Keratinocyte (primary cell): ENCODE data around the gene STARD5. TPM values are rescaled to one million over a fixed set of nuclear protein-coding genes. Genes with fewer than 3 reads are reported as not detected.

ENCODE experiments used
- DNase-seq: peaks from one replicate; pipeline ENCODE4 v3.0.0-alpha.2; 2011; ENCODE audit warnings: low read depth, missing footprints, low spot score
- FAIRE-seq: peaks from 2 replicates; lab custom pipeline; 2011; peaks lifted over from hg19 to GRCh38; lab: Jason Lieb, UNC
- H2AFZ ChIP-seq: 2 replicates; pipeline ENCODE4 v1.6.0; 2012; ENCODE audit warnings: low read length, control low read depth, inconsistent platforms; ENCODE audit not compliant: control insufficient read depth
- H3K27ac ChIP-seq: 2 replicates; pipeline ENCODE4 v1.5.1; 2011; ENCODE audit warnings: low read length; ENCODE audit not compliant: control insufficient read depth, insufficient read depth
- H3K27me3 ChIP-seq: 3 replicates; pipeline ENCODE4 v1.6.0; 2011; ENCODE audit warnings: low read length; ENCODE audit not compliant: control insufficient read depth, insufficient read depth; ENCODE audit errors: extremely low read depth
- H3K36me3 ChIP-seq, 2 experiments: 2 replicates in 1 of 2; 3 replicates in 1 of 2; pipeline ENCODE4 v1.5.1; 2011; ENCODE audit warnings: low read length in 2 of 2, mild to moderate bottlenecking in 1 of 2; ENCODE audit not compliant: control insufficient read depth in 2 of 2, insufficient read depth in 2 of 2; ENCODE audit errors: extremely low read depth in 1 of 2
- H3K4me1 ChIP-seq: 3 replicates; pipeline ENCODE4 v1.5.1; 2011; ENCODE audit warnings: low read length; ENCODE audit not compliant: control insufficient read depth, insufficient read depth; ENCODE audit errors: extremely low read depth
- H3K4me2 ChIP-seq: 3 replicates; pipeline ENCODE4 v1.6.0; 2011; ENCODE audit warnings: low read depth, low read length; ENCODE audit not compliant: control insufficient read depth, insufficient read depth; ENCODE audit errors: extremely low read depth
- H3K4me3 ChIP-seq, 3 experiments: fragments of 200-600 bp in 1 of 3; sonication (generic) in 1 of 3; 2 replicates in 2 of 3; 3 replicates in 1 of 3; pipeline ENCODE4 v1.5.1; 2011 to 2016; ENCODE audit warnings: low read length in 3 of 3, mild to moderate bottlenecking in 3 of 3, control low read depth in 2 of 3, inconsistent platforms in 1 of 3, low read depth in 1 of 3, mixed read lengths in 1 of 3, mixed run types in 1 of 3, moderate library complexity in 1 of 3; ENCODE audit not compliant: control insufficient read depth in 2 of 3, insufficient read depth in 2 of 3; ENCODE audit errors: extremely low read depth in 1 of 3
- H3K79me2 ChIP-seq: 2 replicates; pipeline ENCODE4 v1.6.0; 2012; ENCODE audit warnings: low read length; ENCODE audit not compliant: control insufficient read depth, insufficient read depth
- H3K9ac ChIP-seq: 3 replicates; pipeline ENCODE4 v1.6.0; 2011; ENCODE audit warnings: low read length; ENCODE audit not compliant: control insufficient read depth, insufficient read depth; ENCODE audit errors: extremely low read depth
- H3K9me1 ChIP-seq: 3 replicates; pipeline ENCODE4 v1.6.0; 2011; ENCODE audit warnings: low read length; ENCODE audit not compliant: control insufficient read depth, insufficient read depth; ENCODE audit errors: extremely low read depth
- H3K9me3 ChIP-seq: 2 replicates; pipeline ENCODE4 v1.5.1; 2012; ENCODE audit warnings: low read depth, low read length; ENCODE audit not compliant: control insufficient read depth
- H4K20me1 ChIP-seq: 3 replicates; pipeline ENCODE4 v1.6.0; 2011; ENCODE audit warnings: low read length; ENCODE audit not compliant: control insufficient read depth, insufficient read depth; ENCODE audit errors: extremely low read depth
- CTCF ChIP-seq, 3 experiments: IDR thresholded peaks in 1 of 3; conservative IDR thresholded peaks in 1 of 3; optimal IDR thresholded peaks in 1 of 3; 2 replicates in 2 of 3; 3 replicates in 1 of 3; pipeline versions ENCODE3 to v1.5.1; 2011; ENCODE audit warnings: low read length in 3 of 3, mild to moderate bottlenecking in 3 of 3, moderate library complexity in 2 of 3, control low read depth in 1 of 3, inconsistent platforms in 1 of 3; ENCODE audit not compliant: insufficient read depth in 2 of 3; ENCODE audit errors: extremely low read depth in 1 of 3
- EZH2 ChIP-seq: IDR thresholded peaks from one replicate; pipeline ENCODE4 v1.6.1; 2012; ENCODE audit warnings: inconsistent platforms, mild to moderate bottlenecking, low read length, moderate library complexity
- dilution Hi-C: fragments of 300-500 bp; cut with MboI; formaldehyde crosslinking; loops from one replicate; pipeline ENCODE4 v1.7.0; 2020; ENCODE audit warnings: low sequenced_read_pairs; ENCODE audit not compliant: extremely low pct_ligation_motif_present
- polyA plus RNA-seq, 5 experiments: library from polyadenylated mRNA; depleted of rRNA in 3 of 5; stranded (reverse) in 3 of 5; stranded (forward) in 1 of 5; unstranded in 1 of 5; fragments of >200 nt; gene quantifications; 1 replicate in 1 of 5; 2 replicates in 3 of 5; 3 replicates in 1 of 5; pipeline versions ENCODE4 v1.2.1 to v1.2.3, GENCODE V29; 2011 to 2012; ENCODE audit warnings: missing spikeins in 2 of 5, low read depth in 1 of 5, low replicate concordance in 1 of 5

Gene STARD5
- polyA plus RNA-seq, 1 donor (not counting 4 experiments of a cell fraction or from before 2014, with no cell fraction given) = 38.8 TPM

- Histone ChIP-seq H3K9me1 (no peaks in the 10 kb centered on the region), H3K4me1 (peaks cover 10% of the 10 kb centered on the region), H3K79me2 (no peaks in the 10 kb centered on the region), H3K4me3 (no peak overlapping the region), H3K9ac (no peak overlapping the region), H3K9me3 (no peaks in the 10 kb centered on the region), H2AFZ (no peak overlapping the region), H3K27me3 (no peaks in the 10 kb centered on the region), H3K4me2 (no peak overlapping the region), H3K36me3 (no peaks in the 10 kb centered on the region), H4K20me1 (no peaks in the 10 kb centered on the region), H3K27ac (no peak overlapping the region)
- FAIRE-seq (no peak), DNase-seq (no peak)
- dilution Hi-C loops = loop anchor here (5.0 kb wide), 1 partner anchor 105 kb away; no protein-coding TSS in a partner anchor
- no peak for TF ChIP-seq CTCF (optimal IDR thresholded peaks at IDR 0.05 in 1 of 3, IDR thresholded peaks at IDR 0.05 in 1 of 3, conservative IDR thresholded peaks at IDR 0.05 in 1 of 3; ENCODE audit: extremely low read depth in 1 of 3, insufficient read depth in 2 of 3, low read length in 3 of 3)
- no peak for TF ChIP-seq EZH2
Measured at GRCh38 chr15:81292523-81293001, 31.4 kb downstream of the STARD5 start.

GRCh38 chr15:81291916-81292522 lies 31.9 kb downstream of the STARD5 start:
- H4K20me1 ChIP-seq = no peaks in the 10 kb centered on the region
- no peak for DNase-seq
- no peak overlapping the region for H2AFZ ChIP-seq
- peaks cover 5% of the 10 kb centered on the region for H3K4me1 ChIP-seq
- no peak overlapping the region for H3K9ac ChIP-seq
- H3K9me1 ChIP-seq = no peaks in the 10 kb centered on the region
- FAIRE-seq = no peak
- no peaks in the 10 kb centered on the region for H3K36me3 ChIP-seq
- dilution Hi-C loops = loop anchor here (5.0 kb wide), 1 partner anchor 105 kb away; no protein-coding TSS in a partner anchor
- H3K79me2 ChIP-seq = no peaks in the 10 kb centered on the region
- H3K27me3 ChIP-seq = no peaks in the 10 kb centered on the region
- H3K27ac ChIP-seq = no peak overlapping the region
- no peaks in the 10 kb centered on the region for H3K9me3 ChIP-seq
- no peak overlapping the region for H3K4me2 ChIP-seq
- no peak for TF ChIP-seq CTCF (optimal IDR thresholded peaks at IDR 0.05 in 1 of 3, IDR thresholded peaks at IDR 0.05 in 1 of 3, conservative IDR thresholded peaks at IDR 0.05 in 1 of 3; ENCODE audit: extremely low read depth in 1 of 3, insufficient read depth in 2 of 3, low read length in 3 of 3)
- TF ChIP-seq EZH2 = no peak
- H3K4me3 ChIP-seq = no peak overlapping the region
